ENCODE results near the gene PDE4A.
"Not testable (repeated sequence)": the region's sequence is repeated elsewhere in the genome, so short reads cannot be mapped to it uniquely, and the experiment has no call there.

The PDE4A gene

GRCh38 chr19:10420444-10421239 is at the start of gene PDE4A:
PDE4A (plus strand) TSS chr19:10420538; CDS start chr19:10420765, 227 bp downstream.
- peak; percentile 62 for DNase-seq

- DNase-seq: no peak
These were observed 47.6 kb upstream of the PDE4A start for GRCh38 chr19:10372690-10373089.

GRCh38 chr19:10374931-10375330 is 45.4 kb upstream of the PDE4A start:
- DNase-seq: no peak

GRCh38 chr19:10377140-10377640 is 43.1 kb upstream of the PDE4A start:
- DNase-seq: not testable (repeated sequence)

GRCh38 chr19:10378124-10378523 is 42.2 kb upstream of the PDE4A start:
- no peak for DNase-seq

- DNase-seq: no peak
These were observed 40.4 kb upstream of the PDE4A start for GRCh38 chr19:10379880-10380312.

- peak; percentile 96 for DNase-seq
These were observed 39.8 kb upstream of the PDE4A start, which contains the start of gene TYK2 for GRCh38 chr19:10380313-10381102. TYK2 (minus strand) TSS chr19:10380572; CDS start chr19:10378406, 2,166 bp downstream.

GRCh38 chr19:10383223-10383499 is 37.2 kb upstream of the PDE4A start:
- DNase-seq: not testable (repeated sequence)

- DNase-seq: no peak
These were observed 35.8 kb upstream of the PDE4A start for GRCh38 chr19:10384580-10384979.

GRCh38 chr19:10388957-10389356 is 31.4 kb upstream of the PDE4A start:
- peak; percentile 82 for DNase-seq

GRCh38 chr19:10389863-10390262 is 30.5 kb upstream of the PDE4A start:
- DNase-seq: no peak

- DNase-seq: peak; percentile 66
These were observed 29.6 kb upstream of the PDE4A start for GRCh38 chr19:10390652-10391286.

- DNase-seq: no peak
These were observed 28.2 kb upstream of the PDE4A start for GRCh38 chr19:10392120-10392519.

- no peak for DNase-seq
These were observed 27.2 kb upstream of the PDE4A start for GRCh38 chr19:10393137-10393536.

- no peak for DNase-seq
These were observed 25.3 kb upstream of the PDE4A start for GRCh38 chr19:10395003-10395402.

GRCh38 chr19:10395436-10395835 is 24.9 kb upstream of the PDE4A start:
- DNase-seq: no peak

GRCh38 chr19:10395917-10396316 is 24.4 kb upstream of the PDE4A start:
- no peak for DNase-seq

GRCh38 chr19:10398819-10399218 is 21.5 kb upstream of the PDE4A start:
- no peak for DNase-seq

GRCh38 chr19:10399340-10399739 is 21.0 kb upstream of the PDE4A start:
- DNase-seq: not testable (repeated sequence)

GRCh38 chr19:10399878-10400277 is 20.5 kb upstream of the PDE4A start:
- no peak for DNase-seq

GRCh38 chr19:10402441-10403038 is 17.8 kb upstream of the PDE4A start:
- DNase-seq: no peak

GRCh38 chr19:10403137-10404021 is 17.0 kb upstream of the PDE4A start, which contains the start of gene CDC37:
CDC37 (minus strand) TSS chr19:10403542; CDS start chr19:10403479, 63 bp downstream.
- peak; percentile 99 for DNase-seq

Measured in activated naive CD4-positive, alpha-beta T cell treated with Interleukin-2 at 50 U/mL for 16 hours (primary cell).